Body of pancreas (tissue), 4 donors: ENCODE results near the gene ARHGAP24. TPM values are rescaled to one million over a fixed set of nuclear protein-coding genes. Genes with fewer than 3 reads are reported as not detected.

ENCODE experiments used
- ATAC-seq: fragments of 150-250 bp; one replicate; pipeline ENCODE4 v1.9.1; 2016
- DNase-seq, 4 donors: peaks; one replicate each; pipeline ENCODE4 v3.0.0-alpha.2; 2019
- H3K27ac ChIP-seq, 4 donors: fragments of 200-600 bp; sonication (generic); 1 replicate in 3 of 4; 2 replicates in 1 of 4; pipeline versions ENCODE4 v1.5.1 to v1.6.1; 2016 to 2019; ENCODE audit warnings: mild to moderate bottlenecking in 1 of 4, mixed read lengths in 1 of 4, moderate library complexity in 1 of 4
- H3K27me3 ChIP-seq, 2 donors: fragments of 200-600 bp; sonication (generic); one replicate each; pipeline ENCODE4 v1.6.0; 2016; ENCODE audit warnings: mild to moderate bottlenecking in 1 of 2
- H3K36me3 ChIP-seq, 2 donors: fragments of 200-600 bp; sonication (generic); replicated peaks in 1 of 2; 2 replicates each; pipeline ENCODE4 v1.5.1; 2016; ENCODE audit warnings: low read depth in 2 of 2; ENCODE audit not compliant: insufficient read depth in 1 of 2
- H3K4me1 ChIP-seq: fragments of 200-600 bp; sonication (generic); one replicate; pipeline ENCODE4 v1.6.0; 2016
- H3K4me3 ChIP-seq, 2 donors: fragments of 200-600 bp; sonication (generic); 1 replicate in 1 of 2; 2 replicates in 1 of 2; pipeline ENCODE4 v1.5.1; 2016 to 2019
- H3K9me3 ChIP-seq, 3 donors: fragments of 200-600 bp; sonication (generic); 1 replicate in 2 of 3; 2 replicates in 1 of 3; pipeline ENCODE4 v1.5.1; 2016
- POLR2A ChIP-seq, 3 donors: fragments of 450-650 bp; IDR thresholded peaks; one replicate each; pipeline ENCODE4 v1.6.1; 2016; ENCODE audit warnings: antibody characterized with exemption in 3 of 3, mild to moderate bottlenecking in 2 of 3
- WGBS, 2 donors: methylation state at CpG; one replicate each; pipeline ENCODE4 v1.1.5; 2017; 5-methylcytosine and 5-hydroxymethylcytosine counted together
- intact Hi-C: fragments of 100-400 bp; cut with DNase I; formaldehyde crosslinking; loops from one replicate; pipeline ENCODE4 v1.15.1; 2023
- total RNA-seq, 2 donors: library from RNA; depleted of rRNA; stranded (reverse); fragments of >200 nt; gene quantifications; one replicate each; pipeline ENCODE4 v1.1.0, GENCODE V29; 2016
- TF ChIP-seq, protein P1 (sequence below), 7 experiments: fragments of 450-650 bp in 4 of 7; fragments of 200-600 bp in 3 of 7; sonication (generic) in 3 of 7; IDR thresholded peaks; one replicate each; pipeline ENCODE4 v1.5.1; 2016 to 2019; ENCODE audit warnings: antibody characterized with exemption in 7 of 7

ARHGAP24 gene
- total RNA-seq, 2 donors from 2014 or later = 43.3 to 113 TPM

DNA sequence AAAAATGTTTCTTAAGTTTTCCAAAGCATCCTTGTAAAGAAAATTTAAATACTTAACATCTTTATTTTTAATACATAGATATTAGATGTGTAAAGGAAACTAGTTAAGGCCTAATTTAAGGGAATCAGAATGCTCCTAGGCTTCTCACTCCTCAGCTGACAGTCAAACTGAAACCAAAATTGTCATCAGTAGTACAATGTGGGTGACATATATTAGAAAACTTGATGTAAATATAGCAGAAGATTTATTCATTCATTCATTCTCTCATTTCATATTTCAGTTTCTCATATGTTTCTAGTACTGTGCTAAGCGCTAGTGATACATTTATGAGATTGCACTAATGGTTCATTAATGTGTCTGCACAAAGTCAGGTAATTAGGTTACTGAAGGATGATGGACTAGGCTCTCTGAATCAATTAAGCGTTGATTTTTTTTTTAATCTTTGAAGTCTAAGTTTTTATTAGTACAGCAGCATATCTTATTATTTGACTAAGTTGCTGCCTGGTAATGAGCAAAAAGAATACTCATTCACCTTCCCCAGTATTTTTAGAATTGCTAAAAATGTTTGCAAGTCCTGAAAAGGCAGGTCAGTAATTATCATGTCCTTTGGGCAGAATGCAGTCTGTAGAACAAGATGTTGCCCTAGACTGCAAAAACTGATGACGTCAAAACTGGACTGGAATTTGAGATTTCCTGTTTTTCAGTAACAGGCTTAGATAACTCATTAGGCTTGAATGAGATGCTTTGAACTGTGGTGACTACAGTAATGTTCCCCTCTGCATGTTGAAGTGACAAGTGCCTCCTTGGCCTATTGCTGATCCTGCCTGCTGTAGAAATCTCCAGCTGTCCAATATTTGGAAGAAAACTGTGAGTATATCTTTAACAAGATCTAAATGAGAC lies 128.7 kb downstream of the ARHGAP24 start:
- TF ChIP-seq, protein P1, sequence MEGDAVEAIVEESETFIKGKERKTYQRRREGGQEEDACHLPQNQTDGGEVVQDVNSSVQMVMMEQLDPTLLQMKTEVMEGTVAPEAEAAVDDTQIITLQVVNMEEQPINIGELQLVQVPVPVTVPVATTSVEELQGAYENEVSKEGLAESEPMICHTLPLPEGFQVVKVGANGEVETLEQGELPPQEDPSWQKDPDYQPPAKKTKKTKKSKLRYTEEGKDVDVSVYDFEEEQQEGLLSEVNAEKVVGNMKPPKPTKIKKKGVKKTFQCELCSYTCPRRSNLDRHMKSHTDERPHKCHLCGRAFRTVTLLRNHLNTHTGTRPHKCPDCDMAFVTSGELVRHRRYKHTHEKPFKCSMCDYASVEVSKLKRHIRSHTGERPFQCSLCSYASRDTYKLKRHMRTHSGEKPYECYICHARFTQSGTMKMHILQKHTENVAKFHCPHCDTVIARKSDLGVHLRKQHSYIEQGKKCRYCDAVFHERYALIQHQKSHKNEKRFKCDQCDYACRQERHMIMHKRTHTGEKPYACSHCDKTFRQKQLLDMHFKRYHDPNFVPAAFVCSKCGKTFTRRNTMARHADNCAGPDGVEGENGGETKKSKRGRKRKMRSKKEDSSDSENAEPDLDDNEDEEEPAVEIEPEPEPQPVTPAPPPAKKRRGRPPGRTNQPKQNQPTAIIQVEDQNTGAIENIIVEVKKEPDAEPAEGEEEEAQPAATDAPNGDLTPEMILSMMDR (IDR thresholded peaks at IDR 0.05) = no peak
- no peak for TF ChIP-seq POLR2A (IDR thresholded peaks at IDR 0.05)
- peaks cover 21% of the 10 kb centered on the region for H3K4me1 ChIP-seq
- no peak overlapping the region for H3K27ac ChIP-seq
- intact Hi-C loops = no loop called here
- no peaks in the 10 kb centered on the region for H3K27me3 ChIP-seq
- DNase-seq (no peak), ATAC-seq (no peak)
- no peak overlapping the region for H3K4me3 ChIP-seq
- no peaks in the 10 kb centered on the region for H3K9me3 ChIP-seq
- WGBS, 2 donors = 82 to 88% methylated on average over 3 of the region's 3 CpGs
- H3K36me3 ChIP-seq = no peaks in the 10 kb centered on the region

DNA sequence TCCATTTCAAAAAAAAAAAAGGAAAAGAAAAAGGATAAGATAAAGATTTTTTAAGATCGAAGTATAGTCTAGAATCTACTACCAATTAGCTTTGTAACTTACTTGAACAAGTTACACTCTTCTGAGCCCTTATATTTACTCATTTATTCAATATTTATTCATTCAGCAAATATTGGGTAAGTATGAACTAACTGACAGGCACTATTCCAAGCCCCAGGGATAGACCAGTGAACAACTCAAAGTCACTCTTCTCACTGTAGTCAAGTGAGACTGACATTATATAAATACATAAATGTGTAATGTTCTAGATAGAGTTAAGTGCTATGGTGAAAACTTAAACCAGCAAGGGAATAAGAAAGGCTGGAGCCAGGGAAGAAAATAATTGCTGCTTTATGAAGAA lies 131.6 kb downstream of the ARHGAP24 start:
- intact Hi-C loops = no loop called here
- 34 to 37% methylated on average over 1 of the region's 1 CpG for WGBS, 2 donors
- H3K27ac ChIP-seq = peak overlapping the region in 3 of 4 donors; percentile 24 to 74 (median 45)

DNA sequence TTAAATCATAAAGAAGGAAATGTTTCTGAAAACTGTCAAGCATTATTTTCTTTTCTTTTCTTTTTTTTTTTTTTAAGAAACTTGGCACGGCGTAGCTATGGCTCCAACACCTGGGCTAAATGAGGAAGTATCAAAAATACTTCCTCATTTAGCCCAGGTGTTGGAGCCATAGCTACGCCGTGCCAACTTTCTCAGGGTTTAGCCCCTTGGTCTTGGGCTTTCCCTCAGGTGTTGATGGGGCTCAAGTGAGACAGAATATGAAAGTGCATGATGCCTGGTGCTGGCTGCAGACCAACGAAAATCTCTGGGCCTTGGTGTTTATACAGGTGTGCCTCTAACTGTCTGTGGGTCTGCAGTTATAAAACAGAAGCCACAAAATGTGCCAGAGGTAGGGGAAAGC lies 132.7 kb downstream of the ARHGAP24 start:
- intact Hi-C loops = no loop called here
- Histone ChIP-seq H3K4me1 (peaks cover 15% of the 10 kb centered on the region), H3K4me3 (no peak overlapping the region), H3K9me3 (no peaks in the 10 kb centered on the region), H3K36me3 (no peaks in the 10 kb centered on the region), H3K27ac (peak overlapping the region in 3 of 4 donors; percentile 35 to 74 (median 45)), H3K27me3 (no peaks in the 10 kb centered on the region)
- DNase-seq = peak; percentile 52 to 80 (median 64)
- ATAC-seq = peak; percentile 80
- TF ChIP-seq, protein P1 (IDR thresholded peaks at IDR 0.05) = no peak
- no peak for TF ChIP-seq POLR2A (IDR thresholded peaks at IDR 0.05)
- WGBS, 2 donors = 16 to 19% methylated on average over 5 of the region's 5 CpGs

More for the DNA sequence above, 131.6 kb downstream of the ARHGAP24 start:
- no peaks in the 10 kb centered on the region for H3K27me3 ChIP-seq
- H3K4me1 ChIP-seq = peaks cover 15% of the 10 kb centered on the region
- TF ChIP-seq, protein P1 (IDR thresholded peaks at IDR 0.05) = no peak
- TF ChIP-seq POLR2A (IDR thresholded peaks at IDR 0.05) = no peak
- peak in 1 of 4 donors; percentile 23 for DNase-seq
- no peak overlapping the region for H3K4me3 ChIP-seq
- peak; percentile 54 for ATAC-seq
- H3K36me3 ChIP-seq = no peaks in the 10 kb centered on the region
- no peaks in the 10 kb centered on the region for H3K9me3 ChIP-seq

DNA sequence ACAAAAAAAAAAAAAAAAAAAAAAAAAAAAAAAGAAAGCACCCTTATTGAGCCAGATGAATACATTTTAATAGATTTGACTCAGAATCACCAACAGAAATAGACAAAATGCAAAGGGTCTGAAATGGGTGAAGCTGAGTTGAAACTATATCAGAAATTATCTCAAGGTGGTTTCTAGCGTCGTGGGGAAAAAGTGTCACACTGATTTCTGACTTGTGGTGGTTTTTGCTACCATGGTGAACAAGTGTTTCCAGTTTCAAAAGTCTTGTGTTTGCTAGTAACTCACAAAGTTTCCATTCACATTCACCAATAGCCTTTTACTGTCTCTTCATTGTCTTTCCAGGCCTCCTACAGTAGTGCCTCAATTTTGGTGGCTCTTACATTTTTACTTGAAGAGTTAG lies 135.5 kb downstream of the ARHGAP24 start:
- WGBS, 2 donors = 81% methylated on average over 2 of the region's 2 CpGs
- ATAC-seq = no peak

More for the DNA sequence above, 135.5 kb downstream of the ARHGAP24 start:
- intact Hi-C loops = no loop called here
- H3K4me3 ChIP-seq = no peak overlapping the region
- no peaks in the 10 kb centered on the region for H3K27me3 ChIP-seq
- H3K27ac ChIP-seq = no peak overlapping the region
- no peaks in the 10 kb centered on the region for H3K36me3 ChIP-seq
- no peaks in the 10 kb centered on the region for H3K9me3 ChIP-seq
- peaks cover 15% of the 10 kb centered on the region for H3K4me1 ChIP-seq
- no peak for DNase-seq
- TF ChIP-seq, protein P1 (IDR thresholded peaks at IDR 0.05) = no peak
- TF ChIP-seq POLR2A (IDR thresholded peaks at IDR 0.05) = no peak
